ENCODE results near the gene DLEC1.

DNA sequence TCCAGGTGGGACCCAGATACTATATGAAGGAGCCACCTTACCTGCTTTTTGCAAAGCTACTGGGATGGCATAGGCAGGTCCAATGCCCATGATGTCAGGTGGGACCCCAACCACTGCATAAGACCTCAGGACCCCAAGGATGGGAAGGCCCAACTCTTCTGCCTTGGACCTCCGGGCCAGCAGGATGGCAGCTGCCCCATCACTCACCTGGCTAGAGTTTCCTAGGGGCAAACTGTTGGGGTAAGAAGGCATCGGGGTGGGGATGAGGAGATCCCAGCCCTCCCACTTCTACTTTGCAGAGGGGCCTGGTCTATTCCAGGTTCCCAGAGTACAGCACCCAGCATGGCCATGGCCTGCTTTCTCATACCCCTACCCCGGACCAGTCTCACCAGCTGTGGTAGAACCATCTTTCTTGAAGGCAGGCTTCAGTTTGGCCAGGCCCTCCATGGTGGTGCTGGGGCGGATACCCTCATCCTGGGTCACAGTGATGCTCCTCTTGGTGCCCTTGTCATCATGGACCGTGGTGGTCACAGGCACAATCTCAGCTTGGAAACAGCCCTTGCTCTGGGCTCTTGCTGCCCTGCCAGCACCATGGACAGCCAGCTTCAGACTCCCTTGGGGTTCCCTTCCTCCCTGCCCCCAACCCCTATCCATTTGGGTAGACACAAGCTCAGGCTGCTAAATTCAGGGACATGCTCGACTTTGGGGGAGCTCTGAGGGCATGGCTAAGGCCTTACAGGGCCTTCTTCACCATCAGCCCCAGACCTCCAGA lies 87.3 kb downstream of the DLEC1 start:
- TF ChIP-seq, protein P1, sequence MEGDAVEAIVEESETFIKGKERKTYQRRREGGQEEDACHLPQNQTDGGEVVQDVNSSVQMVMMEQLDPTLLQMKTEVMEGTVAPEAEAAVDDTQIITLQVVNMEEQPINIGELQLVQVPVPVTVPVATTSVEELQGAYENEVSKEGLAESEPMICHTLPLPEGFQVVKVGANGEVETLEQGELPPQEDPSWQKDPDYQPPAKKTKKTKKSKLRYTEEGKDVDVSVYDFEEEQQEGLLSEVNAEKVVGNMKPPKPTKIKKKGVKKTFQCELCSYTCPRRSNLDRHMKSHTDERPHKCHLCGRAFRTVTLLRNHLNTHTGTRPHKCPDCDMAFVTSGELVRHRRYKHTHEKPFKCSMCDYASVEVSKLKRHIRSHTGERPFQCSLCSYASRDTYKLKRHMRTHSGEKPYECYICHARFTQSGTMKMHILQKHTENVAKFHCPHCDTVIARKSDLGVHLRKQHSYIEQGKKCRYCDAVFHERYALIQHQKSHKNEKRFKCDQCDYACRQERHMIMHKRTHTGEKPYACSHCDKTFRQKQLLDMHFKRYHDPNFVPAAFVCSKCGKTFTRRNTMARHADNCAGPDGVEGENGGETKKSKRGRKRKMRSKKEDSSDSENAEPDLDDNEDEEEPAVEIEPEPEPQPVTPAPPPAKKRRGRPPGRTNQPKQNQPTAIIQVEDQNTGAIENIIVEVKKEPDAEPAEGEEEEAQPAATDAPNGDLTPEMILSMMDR (IDR thresholded peaks at IDR 0.05; ENCODE audit: insufficient read depth, low read length, poor library complexity, severe bottlenecking) = no peak
- no peak for TF ChIP-seq EZH2phosphoT487 (conservative IDR thresholded peaks at IDR 0.05; ENCODE audit: low read length)

All from SU-DHL-6 (cell line).